Ishikawa (cell line): Measurements from ENCODE around the gene CASTOR1.

Experiments used
- CEBPB ChIP-seq: IDR thresholded peaks from 2 replicates; pipeline ENCODE4 v1.6.1; 2012
- CREB1 ChIP-seq: IDR thresholded peaks from 2 replicates; pipeline ENCODE4 v1.6.1; 2012; ENCODE audit warnings: low read depth
- EGR1 ChIP-seq: IDR thresholded peaks from 2 replicates; pipeline ENCODE4 v1.6.1; 2012
- EP300 ChIP-seq: IDR thresholded peaks from 2 replicates; pipeline ENCODE4 v1.6.1; 2012; ENCODE audit warnings: borderline replicate concordance
- FOXM1 ChIP-seq: IDR thresholded peaks from 2 replicates; pipeline ENCODE4 v1.6.1; 2012; ENCODE audit warnings: low read depth, borderline replicate concordance
- NFIC ChIP-seq: IDR thresholded peaks from 2 replicates; pipeline ENCODE4 v1.6.1; 2012
- RAD21 ChIP-seq: IDR thresholded peaks from 2 replicates; pipeline ENCODE4 v1.6.1; 2012; ENCODE audit warnings: low read depth
- TAF1 ChIP-seq: IDR thresholded peaks from 2 replicates; pipeline ENCODE4 v1.6.1; 2012; ENCODE audit warnings: low read depth, mild to moderate bottlenecking
- TCF12 ChIP-seq: IDR thresholded peaks from 2 replicates; pipeline ENCODE4 v1.6.1; 2012; ENCODE audit warnings: low read depth
- TEAD4 ChIP-seq: IDR thresholded peaks from 2 replicates; pipeline ENCODE4 v1.6.1; 2012
- YY1 ChIP-seq: IDR thresholded peaks from 2 replicates; pipeline ENCODE4 v1.6.1; 2012; ENCODE audit warnings: low read depth
- ZBTB7A ChIP-seq: IDR thresholded peaks from 2 replicates; pipeline ENCODE4 v1.6.1; 2012; ENCODE audit warnings: low read depth
- TF ChIP-seq, protein P1 (sequence below): IDR thresholded peaks from 2 replicates; pipeline ENCODE4 v1.6.1; 2012; ENCODE audit warnings: low read depth, mild to moderate bottlenecking
- TF ChIP-seq, protein P2 (sequence below): IDR thresholded peaks from 2 replicates; pipeline ENCODE4 v1.6.1; 2012
- TF ChIP-seq, protein P3 (sequence below): IDR thresholded peaks from 2 replicates; pipeline ENCODE4 v1.6.1; 2012

CASTOR1 gene

DNA sequence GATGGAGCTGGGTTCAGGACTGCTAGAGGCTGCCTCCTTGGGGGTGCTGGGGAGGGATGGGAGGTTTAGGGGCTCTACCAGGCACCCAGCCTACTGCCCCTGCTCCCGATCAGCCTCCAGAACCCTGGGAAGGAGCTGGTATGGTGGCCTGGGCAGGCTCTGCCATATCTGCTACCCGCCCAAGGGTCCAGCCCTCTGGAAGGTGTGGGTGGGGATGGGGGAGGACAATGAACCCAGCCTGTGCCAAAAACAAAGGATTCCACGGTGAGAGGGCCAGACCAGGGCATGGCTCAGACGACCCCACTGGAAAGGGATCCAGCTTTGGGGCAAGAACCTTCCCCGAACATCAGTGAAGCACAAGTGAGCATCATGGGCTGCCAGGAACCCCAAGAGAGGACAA is 3.0 kb downstream of the CASTOR1 start:
- no peak for TF ChIP-seq NFIC
- TF ChIP-seq, protein P1, sequence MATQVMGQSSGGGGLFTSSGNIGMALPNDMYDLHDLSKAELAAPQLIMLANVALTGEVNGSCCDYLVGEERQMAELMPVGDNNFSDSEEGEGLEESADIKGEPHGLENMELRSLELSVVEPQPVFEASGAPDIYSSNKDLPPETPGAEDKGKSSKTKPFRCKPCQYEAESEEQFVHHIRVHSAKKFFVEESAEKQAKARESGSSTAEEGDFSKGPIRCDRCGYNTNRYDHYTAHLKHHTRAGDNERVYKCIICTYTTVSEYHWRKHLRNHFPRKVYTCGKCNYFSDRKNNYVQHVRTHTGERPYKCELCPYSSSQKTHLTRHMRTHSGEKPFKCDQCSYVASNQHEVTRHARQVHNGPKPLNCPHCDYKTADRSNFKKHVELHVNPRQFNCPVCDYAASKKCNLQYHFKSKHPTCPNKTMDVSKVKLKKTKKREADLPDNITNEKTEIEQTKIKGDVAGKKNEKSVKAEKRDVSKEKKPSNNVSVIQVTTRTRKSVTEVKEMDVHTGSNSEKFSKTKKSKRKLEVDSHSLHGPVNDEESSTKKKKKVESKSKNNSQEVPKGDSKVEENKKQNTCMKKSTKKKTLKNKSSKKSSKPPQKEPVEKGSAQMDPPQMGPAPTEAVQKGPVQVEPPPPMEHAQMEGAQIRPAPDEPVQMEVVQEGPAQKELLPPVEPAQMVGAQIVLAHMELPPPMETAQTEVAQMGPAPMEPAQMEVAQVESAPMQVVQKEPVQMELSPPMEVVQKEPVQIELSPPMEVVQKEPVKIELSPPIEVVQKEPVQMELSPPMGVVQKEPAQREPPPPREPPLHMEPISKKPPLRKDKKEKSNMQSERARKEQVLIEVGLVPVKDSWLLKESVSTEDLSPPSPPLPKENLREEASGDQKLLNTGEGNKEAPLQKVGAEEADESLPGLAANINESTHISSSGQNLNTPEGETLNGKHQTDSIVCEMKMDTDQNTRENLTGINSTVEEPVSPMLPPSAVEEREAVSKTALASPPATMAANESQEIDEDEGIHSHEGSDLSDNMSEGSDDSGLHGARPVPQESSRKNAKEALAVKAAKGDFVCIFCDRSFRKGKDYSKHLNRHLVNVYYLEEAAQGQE: no peak
- TF ChIP-seq, protein P2, sequence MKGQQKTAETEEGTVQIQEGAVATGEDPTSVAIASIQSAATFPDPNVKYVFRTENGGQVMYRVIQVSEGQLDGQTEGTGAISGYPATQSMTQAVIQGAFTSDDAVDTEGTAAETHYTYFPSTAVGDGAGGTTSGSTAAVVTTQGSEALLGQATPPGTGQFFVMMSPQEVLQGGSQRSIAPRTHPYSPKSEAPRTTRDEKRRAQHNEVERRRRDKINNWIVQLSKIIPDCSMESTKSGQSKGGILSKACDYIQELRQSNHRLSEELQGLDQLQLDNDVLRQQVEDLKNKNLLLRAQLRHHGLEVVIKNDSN: no peak
- TF ChIP-seq, protein P3, sequence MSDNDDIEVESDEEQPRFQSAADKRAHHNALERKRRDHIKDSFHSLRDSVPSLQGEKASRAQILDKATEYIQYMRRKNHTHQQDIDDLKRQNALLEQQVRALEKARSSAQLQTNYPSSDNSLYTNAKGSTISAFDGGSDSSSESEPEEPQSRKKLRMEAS: no peak
- TF ChIP-seq CEBPB: no peak
- no peak for TF ChIP-seq EP300
- TF ChIP-seq YY1: no peak
- TF ChIP-seq ZBTB7A: no peak
- no peak for TF ChIP-seq RAD21
- TF ChIP-seq TEAD4: no peak
- TF ChIP-seq TCF12: no peak
- TF ChIP-seq CREB1: no peak
- no peak for TF ChIP-seq EGR1
- no peak for TF ChIP-seq TAF1
- no peak for TF ChIP-seq FOXM1

DNA sequence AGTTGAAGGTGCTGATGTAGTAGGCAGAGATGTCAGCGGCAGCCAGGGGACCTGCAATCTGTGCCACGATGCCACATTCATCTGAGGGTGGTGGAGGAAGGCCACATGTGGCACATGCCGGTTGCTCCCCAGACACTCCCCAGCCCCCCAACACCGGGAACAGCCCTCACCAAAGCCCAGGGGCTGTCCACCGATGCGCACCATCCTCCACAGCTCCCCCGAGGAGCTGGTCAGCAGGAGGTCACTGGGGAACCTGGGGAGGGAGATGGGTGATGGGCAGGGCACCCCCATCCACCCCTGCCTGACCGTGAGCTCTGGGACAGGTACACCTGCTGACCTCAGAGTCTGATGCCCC is 3.5 kb downstream of the CASTOR1 start:
- no peak for TF ChIP-seq ZBTB7A

DNA sequence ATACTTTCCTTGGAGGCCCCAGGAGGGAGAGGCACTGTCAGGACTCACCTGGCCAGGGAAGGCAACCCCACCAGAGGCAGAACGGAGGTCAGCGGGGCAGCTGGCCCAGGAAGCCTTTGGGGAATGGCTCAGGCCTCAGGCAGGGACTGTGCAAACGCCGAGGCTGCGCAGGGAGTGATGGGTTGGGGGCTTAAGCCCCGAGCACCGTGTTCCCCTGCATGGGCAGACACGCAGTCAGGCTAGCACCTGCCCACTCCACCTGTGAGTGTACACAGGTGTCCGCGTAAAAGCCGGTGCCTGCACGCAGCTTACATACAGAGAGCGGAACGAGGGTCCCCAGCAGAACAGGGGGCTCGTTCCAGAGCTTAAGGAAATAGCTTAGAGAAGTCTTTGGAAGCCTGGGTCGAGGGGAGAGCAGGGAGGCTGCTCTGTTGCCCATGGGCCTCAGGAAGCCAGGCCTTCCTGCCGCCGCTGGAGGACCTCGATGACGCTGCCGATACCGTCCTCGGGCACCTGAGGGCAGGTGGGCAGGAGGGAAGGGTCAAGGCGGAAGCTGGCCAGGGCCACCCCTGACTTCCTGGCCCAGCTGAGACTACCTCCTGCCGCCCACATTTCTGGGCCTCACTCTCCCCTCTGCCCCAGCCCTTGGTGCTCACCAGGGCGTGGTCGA is 4.0 kb downstream of the CASTOR1 start:
- TF ChIP-seq TEAD4 (no peak), CREB1 (no peak)
- TF ChIP-seq, protein P1: no peak

DNA sequence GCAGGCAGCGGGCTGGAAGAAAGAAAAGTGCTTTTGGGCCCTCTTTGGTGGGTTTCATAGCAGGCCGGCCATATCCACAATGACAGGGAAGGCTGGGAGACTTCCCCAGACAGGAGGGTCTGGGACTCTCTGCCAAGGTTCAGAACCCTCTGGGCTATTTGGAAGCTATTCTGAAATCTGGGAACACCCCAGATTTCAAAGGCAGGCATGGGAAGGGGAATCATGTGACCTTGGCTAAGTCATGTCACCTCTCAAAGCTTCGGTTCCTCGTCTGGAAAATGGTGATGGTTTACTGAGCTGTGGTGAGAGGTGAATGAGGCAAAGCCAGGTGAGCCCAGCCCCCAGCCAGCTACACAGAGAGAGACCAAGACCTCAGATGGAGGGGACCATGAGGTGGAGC is 4.6 kb downstream of the CASTOR1 start:
- TF ChIP-seq NFIC (no peak), YY1 (no peak), TEAD4 (no peak), EGR1 (no peak), CREB1 (no peak)
- TF ChIP-seq, protein P2: no peak

DNA sequence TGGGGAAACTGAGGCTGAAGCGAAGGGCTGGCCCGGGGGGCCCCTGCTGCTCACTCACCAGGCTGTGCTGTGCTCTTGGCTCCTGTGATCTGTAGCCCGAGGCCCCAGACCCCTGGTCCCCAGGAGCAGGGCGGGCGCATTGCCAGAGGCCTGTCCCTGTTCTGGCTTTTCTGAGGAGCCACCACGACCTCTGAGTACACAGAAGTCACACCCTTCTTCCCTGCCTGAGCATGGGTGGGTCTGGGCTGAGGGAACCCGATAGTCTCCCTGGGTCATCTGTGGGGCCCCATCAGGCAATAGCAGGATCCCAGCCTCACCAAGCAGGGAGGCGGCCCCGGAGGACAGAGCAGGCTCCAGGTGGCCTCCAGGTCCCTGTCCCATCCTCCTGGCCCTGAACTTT is 5.1 kb downstream of the CASTOR1 start:
- TF ChIP-seq TEAD4: no peak
- TF ChIP-seq FOXM1: no peak

DNA sequence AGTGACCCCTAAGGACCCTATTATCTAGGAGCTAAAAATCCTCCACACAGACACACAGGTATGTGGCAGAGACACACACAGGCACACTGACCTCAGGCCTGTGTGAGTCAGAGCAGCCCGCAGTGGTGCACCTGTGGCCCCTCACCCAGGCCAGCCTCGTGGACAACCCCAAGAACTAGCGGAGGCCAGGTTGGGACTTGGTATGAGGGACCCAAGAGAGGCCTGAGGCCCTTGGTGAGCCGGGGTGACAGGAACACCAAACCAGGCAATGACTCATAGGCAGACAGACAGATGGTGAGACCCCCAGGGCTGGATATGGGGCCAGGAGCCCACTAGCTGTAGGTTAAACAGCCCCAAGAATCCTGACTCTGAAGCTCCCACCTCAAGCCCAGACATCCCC is 6.0 kb downstream of the CASTOR1 start:
- TF ChIP-seq FOXM1 (no peak), CREB1 (no peak), TAF1 (no peak)
- TF ChIP-seq, protein P2: no peak

DNA sequence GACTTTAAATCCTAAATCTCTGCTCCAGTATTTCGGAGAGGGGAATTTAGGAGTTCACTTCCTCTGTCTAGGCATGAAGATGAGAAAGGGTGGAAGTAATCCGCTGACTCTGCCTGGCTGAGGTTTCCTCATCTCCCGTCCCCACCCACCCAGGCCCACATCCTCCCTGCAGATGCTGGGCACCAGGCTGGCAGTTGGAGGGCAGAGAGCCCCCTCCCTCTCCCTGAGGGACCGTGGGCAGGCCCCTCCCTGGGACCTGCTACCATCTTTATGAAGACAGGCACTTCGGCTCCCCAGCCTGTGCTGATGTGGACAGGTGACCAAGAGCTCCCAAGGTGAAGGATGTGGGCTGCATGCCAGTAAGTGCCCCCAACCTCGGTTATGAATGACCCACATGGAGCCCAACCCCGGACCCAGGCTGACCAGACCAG is 6.7 kb downstream of the CASTOR1 start:
- TF ChIP-seq TEAD4 (no peak), RAD21 (no peak)

DNA sequence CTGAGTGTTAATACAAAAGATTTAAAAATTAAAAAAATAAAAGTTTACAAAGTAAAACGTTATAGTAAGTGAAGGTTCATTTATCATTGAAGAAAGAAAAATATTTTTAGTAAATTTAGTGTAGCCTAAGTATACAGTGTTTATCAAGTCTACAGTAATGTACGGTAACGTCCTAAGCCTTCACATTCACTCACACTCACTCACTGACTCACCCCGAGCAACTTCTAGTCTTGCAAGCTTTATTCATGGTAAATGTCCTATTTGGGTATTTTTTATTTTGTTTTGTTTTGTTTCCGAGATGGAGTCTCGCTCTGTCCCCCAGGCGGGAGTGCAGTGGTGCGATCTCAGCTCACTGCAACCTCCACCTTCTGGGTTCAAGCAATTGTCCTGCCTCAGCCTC is 8.8 kb downstream of the CASTOR1 start:
- TF ChIP-seq NFIC (no peak), EP300 (no peak), TAF1 (no peak), EGR1 (no peak), ZBTB7A (no peak), TEAD4 (no peak), YY1 (no peak), CREB1 (no peak), RAD21 (no peak)
- TF ChIP-seq, protein P1: no peak
- TF ChIP-seq, protein P3: no peak
